HepG2 (cell line): ENCODE measurements around the gene ATP9A. TPM values are rescaled to one million over a fixed set of nuclear protein-coding genes. Genes with fewer than 3 reads are reported as not detected.

Source experiments
- ATAC-seq: fragments of 200-7000 bp; cut with Tn5 transposase; 3 replicates; pipeline ENCODE4 v1.9.1; 2020; ENCODE audit warnings: mild to moderate bottlenecking, moderate library complexity
- BruUV-seq: library from RNA; stranded (reverse); fragments of 400-500 nt; replicated peaks from 2 replicates; lab custom pipeline; 2021; lab: Mats Ljungman, UMichigan
- CTCF ChIA-PET: fragments of 300-600 bp; formaldehyde crosslinking; extraction: SDS; loops from one replicate; lab custom pipeline; 2021; ENCODE audit warnings: low total read pairs, inconsistent platforms, low intra/inter-chr PET ratio; lab: Yijun Ruan, JAX
- POLR2A ChIA-PET: fragments of 350-600 bp; sonication (Branson Sonifier 250); formaldehyde crosslinking; loops from one replicate; lab custom pipeline; 2020; ENCODE audit warnings: antibody characterized with exemption, inconsistent platforms; lab: Yijun Ruan, JAX
- DNase-seq: peaks from one replicate; pipeline ENCODE4 v3.0.0-alpha.2; 2015; ENCODE audit warnings: low spot score
- FAIRE-seq: peaks from 3 replicates; lab custom pipeline; 2011; peaks lifted over from hg19 to GRCh38; lab: Jason Lieb, UNC
- H2AFZ ChIP-seq: one replicate; pipeline ENCODE4 v1.6.1; 2011; ENCODE audit warnings: low read length, inconsistent platforms
- H3K27ac ChIP-seq: fragments of 300-600 bp; 3 replicates; pipeline ENCODE4 v1.8.0; 2011; ENCODE audit warnings: mixed run types, mild to moderate bottlenecking, mixed read lengths, low read length, inconsistent platforms; ENCODE audit not compliant: insufficient read depth; ENCODE audit errors: extremely low read length
- H3K27me3 ChIP-seq, 2 experiments: fragments of 200-600 bp in 1 of 2; 2 replicates in 1 of 2; 3 replicates in 1 of 2; pipeline versions ENCODE4 v1.6.0 to v1.8.0; 2011; ENCODE audit warnings: low read length in 2 of 2, mild to moderate bottlenecking in 2 of 2, moderate library complexity in 2 of 2, inconsistent platforms in 1 of 2; ENCODE audit not compliant: insufficient read depth in 2 of 2, control insufficient read depth in 1 of 2
- H3K36me3 ChIP-seq, 2 experiments: fragments of 200-600 bp in 1 of 2; replicated peaks in 1 of 2; 2 replicates in 1 of 2; 3 replicates in 1 of 2; pipeline versions ENCODE4 v1.5.1 to v1.8.0; 2011; ENCODE audit warnings: low read length in 2 of 2, inconsistent platforms in 1 of 2; ENCODE audit not compliant: insufficient read depth in 2 of 2, control insufficient read depth in 1 of 2
- H3K4me1 ChIP-seq: 2 replicates; pipeline ENCODE4 v1.5.1; 2012; ENCODE audit warnings: low read length, inconsistent platforms; ENCODE audit not compliant: insufficient read depth
- H3K4me2 ChIP-seq: 2 replicates; pipeline ENCODE4 v1.6.0; 2011; ENCODE audit warnings: low read depth, low read length, inconsistent platforms
- H3K4me3 ChIP-seq, 3 experiments: fragments of 200-600 bp in 1 of 3; sonication (generic), shearing (Covaris generic) in 1 of 3; replicated peaks in 1 of 3; 2 replicates each; pipeline ENCODE4 v1.5.1; 2011 to 2016; ENCODE audit warnings: low read length in 3 of 3, inconsistent platforms in 2 of 3, low read depth in 2 of 3, mild to moderate bottlenecking in 2 of 3, control low read depth in 1 of 3, mixed read lengths in 1 of 3; ENCODE audit not compliant: insufficient read depth in 1 of 3
- H3K79me2 ChIP-seq: one replicate; pipeline ENCODE4 v1.6.1; 2011; ENCODE audit warnings: low read length, inconsistent platforms; ENCODE audit not compliant: insufficient read depth
- H3K9ac ChIP-seq: 2 replicates; pipeline ENCODE4 v1.6.0; 2011; ENCODE audit warnings: mild to moderate bottlenecking, low read depth, low read length, inconsistent platforms; ENCODE audit not compliant: insufficient read depth
- H3K9me3 ChIP-seq: 2 replicates; pipeline ENCODE4 v1.5.1; 2012; ENCODE audit warnings: mild to moderate bottlenecking, low read length
- H4K20me1 ChIP-seq: 2 replicates; pipeline ENCODE4 v1.6.0; 2011; ENCODE audit warnings: inconsistent platforms, mild to moderate bottlenecking, low read length, moderate library complexity; ENCODE audit not compliant: insufficient read depth
- CHD4 ChIP-seq: fragments of 200-600 bp; sonication (generic); IDR thresholded peaks from 2 replicates; pipeline ENCODE4 v1.7.0; 2017; ENCODE audit warnings: mild to moderate bottlenecking, low read length, borderline replicate concordance
- RFXAP ChIP-seq: sonication (generic); formaldehyde crosslinking; IDR thresholded peaks from 2 replicates; pipeline ENCODE4 v1.4.0; 2020; ENCODE audit warnings: missing genetic modification reagents, borderline replicate concordance
- TP53 ChIP-seq: sonication (generic); formaldehyde crosslinking; conservative IDR thresholded peaks from 2 replicates; pipeline ENCODE4 v1.4.0; 2020; ENCODE audit warnings: missing genetic modification reagents
- ZNF281 ChIP-seq: sonication (generic); formaldehyde crosslinking; IDR thresholded peaks from 2 replicates; pipeline ENCODE4 v1.4.0; 2020; ENCODE audit warnings: missing genetic modification reagents, borderline replicate concordance
- WGBS: methylation state at CpG from one replicate; pipeline ENCODE4 v1.1.6; 2017; ENCODE audit warnings: low lambda C conversion rate; 5-methylcytosine and 5-hydroxymethylcytosine counted together
- in situ Hi-C: cut with HindIII; loops from 2 replicates; pipeline ENCODE4 v1.10.0; 2017; ENCODE audit warnings: low pct_unique_long_range_greater_than_20kb; ENCODE audit not compliant: extremely low pct_ligation_motif_present
- intact Hi-C: fragments of 100-400 bp; cut with micrococcal nuclease; formaldehyde crosslinking; loops from one replicate; pipeline ENCODE4 v1.10.0; 2022; ENCODE audit not compliant: unreplicated experiment
- polyA plus RNA-seq, 8 experiments: library from polyadenylated mRNA; depleted of rRNA in 3 of 8; stranded (reverse) in 7 of 8; unstranded in 1 of 8; fragments of >200 nt; fragmentation: Illumina TruSeq in 4 of 8; extraction: Trizol in 4 of 8; gene quantifications; 2 replicates each; pipeline versions ENCODE4 v1.2.1 to v1.2.3, GENCODE V29; 2011 to 2016; ENCODE audit warnings: low read depth in 4 of 8, missing spikeins in 1 of 8, mixed read lengths in 1 of 8; ENCODE audit not compliant: insufficient read depth in 1 of 8
- total RNA-seq, 5 experiments: library from RNA; depleted of rRNA; stranded (reverse); fragments of >200 nt; fragmentation: Illumina TruSeq; extraction: Trizol; gene quantifications; 2 replicates each; pipeline ENCODE4 v1.2.3, GENCODE V29; 2016; ENCODE audit warnings: low read depth in 1 of 5

Gene ATP9A
- total and polyA plus RNA-seq, 2 of the 13 experiments (the other 11 are each of a cell fraction or from before 2014, with no cell fraction given): 11.8 to 18.5 TPM

- peak; percentile 96 for TF ChIP-seq ZNF281
Measured at GRCh38 chr20:51750037-51750769, 18.0 kb downstream of the ATP9A start (continued).

GRCh38 chr20:51749674-51750036 is 18.5 kb downstream of the ATP9A start:
- H3K4me1 ChIP-seq: peaks cover 86% of the 10 kb centered on the region
- no peak for ATAC-seq
- H3K9me3 ChIP-seq: no peaks in the 10 kb centered on the region
- H3K36me3 ChIP-seq: 0 out of 5 replicates have a peak, but pooled peaks cover 0 to 2% of the 10 kb centered on the region in 2 experiments
- H3K27ac ChIP-seq: peak overlapping the region; percentile 60
- in situ Hi-C loops: loop anchor here (10.0 kb wide), 1 partner anchor 45 kb away; no protein-coding TSS in a partner anchor
- no peak for FAIRE-seq
- no peak overlapping the region for H3K4me2 ChIP-seq
- H2AFZ ChIP-seq: no peak overlapping the region
- H3K27me3 ChIP-seq: no peaks in the 10 kb centered on the region
- intact Hi-C loops: loop anchor here (1.0 kb wide), 1 partner anchor 10 kb away; no protein-coding TSS in a partner anchor
- TF ChIP-seq CHD4: 0 out of 2 replicates have a peak, but pooled peaks have one; percentile 60
- 0 out of 2 replicates have a peak, but pooled peaks have one; percentile 6 for TF ChIP-seq TP53 (CRISPR knock-in tag)
- TF ChIP-seq RFXAP: no peak
- 88% methylated on average over 1 of the region's 1 CpG for WGBS
- peak overlapping the region; percentile 63; the same call in 1 of the 2 replicates for H3K9ac ChIP-seq
- no peaks in the 10 kb centered on the region for H4K20me1 ChIP-seq
- DNase-seq: no peak
- ChIA-PET POLR2A (interaction anchor here (0.6 to 2.2 kb wide), 8 partner anchors 10 to 136 kb away, joined by 3 to 12 read pairs (median 4); partner anchors contain the start of gene ATP9A), CTCF (no interaction called here)
- H3K4me3 ChIP-seq: no peak overlapping the region; a peak in 1 of 6 replicates
- BruUV-seq: no TSS peak
- H3K79me2 ChIP-seq: peaks cover 16% of the 10 kb centered on the region
